T-helper 22 cell (primary cell): ENCODE data around the gene NPFFR1.
"Not testable (repeated sequence)": the region's sequence is repeated elsewhere in the genome, so short reads cannot be mapped to it uniquely, and the experiment has no call there.

Source experiments
- DNase-seq: peaks from one replicate; pipeline ENCODE4 v3.0.0-alpha.2; 2020; ENCODE audit warnings: low read depth

The NPFFR1 gene

DNA sequence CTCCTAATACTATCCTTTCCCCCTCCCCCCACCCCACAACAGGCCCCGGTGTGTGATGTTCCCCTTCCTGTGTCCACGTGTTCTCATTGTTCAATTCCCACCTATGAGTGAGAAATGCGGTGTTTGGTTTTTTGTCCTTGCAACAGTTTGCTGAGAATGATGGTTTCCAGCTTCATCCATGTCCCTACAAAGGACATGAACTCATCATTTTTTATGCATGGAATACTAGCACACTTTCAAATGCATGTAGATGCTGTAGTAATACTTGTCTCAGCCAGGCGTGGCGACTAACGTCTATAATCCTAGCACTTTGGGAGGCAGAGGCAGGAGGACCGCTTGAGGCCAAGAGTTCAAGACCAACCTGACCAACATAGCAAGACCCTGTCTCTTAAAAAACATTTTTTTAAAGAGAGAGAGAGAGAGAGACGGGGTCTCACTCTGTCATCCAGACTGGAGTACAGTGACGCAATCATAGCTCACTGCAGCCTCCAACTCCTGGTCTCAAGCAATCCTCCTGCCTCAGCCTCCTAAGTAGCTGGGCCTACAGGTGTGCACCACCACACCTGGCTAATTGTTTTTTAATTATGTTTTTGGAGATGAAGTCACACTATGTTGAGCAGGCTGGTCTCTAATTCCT is 60.9 kb downstream of the NPFFR1 start:
- not testable (repeated sequence) for DNase-seq

DNA sequence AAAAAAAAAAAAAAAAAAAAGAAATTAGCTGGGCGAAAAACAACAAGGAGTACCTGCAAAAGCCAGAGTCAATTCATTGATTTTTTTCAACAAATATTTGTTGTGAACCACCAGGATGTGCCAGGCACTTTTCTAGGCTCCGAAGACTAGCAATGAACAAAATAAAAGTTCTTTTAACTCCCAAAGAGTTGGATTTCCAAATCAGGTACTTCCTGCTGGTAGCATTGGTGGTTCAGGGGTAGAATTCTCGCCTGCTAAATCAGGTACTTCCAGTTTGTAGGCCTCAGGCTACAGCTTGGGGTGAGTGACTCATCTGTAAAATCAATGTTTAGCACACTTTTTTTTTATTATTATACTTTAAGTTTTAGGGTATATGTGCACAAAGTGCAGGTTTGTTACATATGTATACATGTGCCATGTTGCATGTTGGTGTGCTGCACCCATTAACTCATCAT is 61.4 kb downstream of the NPFFR1 start:
- no peak for DNase-seq

- no peak for DNase-seq
Measured at GRCh38 chr10:70221030-70221429, 62.8 kb downstream of the NPFFR1 start.

DNA sequence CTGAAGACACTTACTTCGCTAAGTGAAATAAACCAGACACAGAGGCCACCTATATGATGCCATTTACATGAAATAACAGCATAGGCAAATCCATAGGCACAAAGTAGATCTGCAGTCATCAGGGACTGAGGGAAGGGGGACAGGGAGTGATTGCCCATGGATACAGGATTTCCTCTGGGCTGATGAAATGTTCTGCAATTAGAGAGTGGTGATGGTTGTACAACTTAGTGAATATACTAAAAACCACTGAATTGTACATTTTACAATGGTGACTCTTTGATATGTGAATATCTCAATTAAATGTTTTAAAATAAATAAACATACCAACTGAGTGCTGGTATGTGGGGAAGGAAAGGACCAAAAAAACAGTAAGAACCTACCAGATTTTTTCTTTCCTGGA is 70.9 kb downstream of the NPFFR1 start:
- DNase-seq, result no peak

GRCh38 chr10:70212277-70212676 is 71.5 kb downstream of the NPFFR1 start:
- DNase-seq, result no peak

GRCh38 chr10:70206762-70207161 is 77.0 kb downstream of the NPFFR1 start:
- no peak for DNase-seq

DNA sequence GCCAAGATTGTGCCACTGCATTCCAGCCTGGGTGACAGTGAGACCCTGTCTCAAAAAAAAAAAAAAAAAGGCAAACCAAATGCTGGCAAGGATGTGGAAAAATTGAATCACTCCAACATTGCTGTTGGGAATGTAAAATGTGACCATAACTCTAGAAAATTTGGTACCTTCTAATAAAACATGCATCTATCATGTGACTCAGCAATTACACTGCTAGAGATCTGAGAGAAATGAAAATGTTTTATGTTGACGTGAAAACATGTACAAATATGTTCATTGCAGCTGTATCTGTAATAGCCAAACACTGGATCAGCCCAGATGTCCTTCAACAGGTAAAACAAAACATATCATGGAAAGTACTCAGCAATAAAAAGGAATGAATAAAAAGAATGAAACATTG is 82.7 kb downstream of the NPFFR1 start:
- DNase-seq, result no peak

DNA sequence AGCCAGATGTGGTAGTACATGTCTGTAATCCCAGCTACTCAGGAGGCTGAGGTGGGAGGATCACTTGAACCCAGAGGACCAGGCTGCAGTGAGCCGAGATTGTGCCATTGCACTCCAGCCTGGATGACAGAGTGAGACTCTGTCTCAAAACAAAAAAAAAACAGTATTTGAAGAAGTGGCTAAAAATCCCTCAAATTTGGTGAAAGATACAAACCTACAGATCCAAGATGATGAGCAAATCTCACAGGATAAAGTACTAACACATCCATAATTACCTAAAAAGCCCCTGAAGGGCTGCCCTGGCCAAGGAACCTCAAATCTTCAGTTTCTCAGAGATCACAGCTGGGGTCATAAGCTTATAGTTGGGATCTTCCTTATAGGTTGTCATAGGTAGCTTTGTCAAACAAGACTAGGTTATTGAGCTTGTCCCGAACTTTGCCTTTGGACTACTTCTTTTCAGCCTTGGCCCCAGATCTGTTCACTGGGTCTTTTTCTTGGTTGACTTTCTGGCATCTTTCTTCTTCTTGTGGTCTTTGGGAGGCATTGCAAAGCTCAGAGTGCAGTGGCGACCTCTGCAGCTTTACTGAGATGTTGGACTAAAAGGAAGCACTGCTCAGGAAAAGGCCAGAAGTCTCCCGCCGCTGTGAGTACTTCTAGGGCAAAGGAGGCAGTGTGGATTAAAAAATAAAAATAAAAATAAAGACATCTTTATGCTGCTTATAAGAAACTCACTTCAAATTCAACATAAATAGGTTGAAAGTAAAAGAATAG is 84.9 kb downstream of the NPFFR1 start:
- DNase-seq, result no peak
